CD8-positive, alpha-beta memory T cell (primary cell): ENCODE data around the gene MAGEF1. TPM values are rescaled to one million over a fixed set of nuclear protein-coding genes. Genes with fewer than 3 reads are reported as not detected.

Source experiments
- CTCF ChIA-PET: fragments of 350-600 bp; sonication (Branson Sonifier 250); formaldehyde crosslinking; loops from one replicate; lab custom pipeline; 2021; ENCODE audit warnings: antibody characterized with exemption; lab: Charles Lee
- POLR2A ChIA-PET: fragments of 350-600 bp; sonication (Branson Sonifier 250); formaldehyde crosslinking; loops from one replicate; lab custom pipeline; 2021; ENCODE audit warnings: antibody characterized with exemption; lab: Charles Lee
- DNase-seq, 5 donors: peaks; one replicate each; pipeline versions ENCODE4 v3.0.0 to v3.0.0-alpha.2; 2020 to 2022; ENCODE audit warnings: mixed read lengths in 1 of 5
- H3K27ac ChIP-seq: one replicate; pipeline ENCODE4 v1.7.0; 2013; ENCODE audit warnings: low read depth, mild to moderate bottlenecking, low read length, moderate library complexity
- H3K27me3 ChIP-seq: 2 replicates; pipeline ENCODE4 v1.7.0; 2013; ENCODE audit warnings: low read length, mild to moderate bottlenecking; ENCODE audit not compliant: insufficient read depth, poor library complexity, severe bottlenecking
- H3K36me3 ChIP-seq: 2 replicates; pipeline ENCODE4 v1.7.0; 2013; ENCODE audit warnings: mild to moderate bottlenecking, low read length, moderate library complexity; ENCODE audit not compliant: insufficient read depth
- H3K4me1 ChIP-seq: 2 replicates; pipeline ENCODE4 v1.7.0; 2013; ENCODE audit warnings: mild to moderate bottlenecking, low read length, moderate library complexity; ENCODE audit not compliant: insufficient read depth
- H3K4me3 ChIP-seq: 2 replicates; pipeline ENCODE4 v1.7.0; 2013; ENCODE audit warnings: mild to moderate bottlenecking, low read length
- H3K9me3 ChIP-seq: 2 replicates; pipeline ENCODE4 v1.7.0; 2013; ENCODE audit warnings: mild to moderate bottlenecking, low read length
- H3K27ac Mint-ChIP-seq, 8 donors: one replicate each; pipeline ENCODE4 v1.8.0; 2020 to 2021; ENCODE audit warnings: mixed read lengths in 8 of 8, mild to moderate bottlenecking in 6 of 8, inconsistent platforms in 3 of 8, moderate library complexity in 3 of 8
- H3K27me3 Mint-ChIP-seq, 2 donors: one replicate each; pipeline ENCODE4 v1.8.0; 2020 to 2021; ENCODE audit warnings: mixed read lengths in 2 of 2, mild to moderate bottlenecking in 1 of 2, moderate library complexity in 1 of 2
- H3K36me3 Mint-ChIP-seq, 3 donors: one replicate each; pipeline ENCODE4 v1.8.0; 2020 to 2021; ENCODE audit warnings: mixed read lengths in 3 of 3, inconsistent platforms in 1 of 3, mild to moderate bottlenecking in 1 of 3
- H3K4me1 Mint-ChIP-seq, 3 donors: one replicate each; pipeline ENCODE4 v1.8.0; 2020 to 2021; ENCODE audit warnings: mixed read lengths in 3 of 3, inconsistent platforms in 1 of 3, mild to moderate bottlenecking in 1 of 3
- H3K4me3 Mint-ChIP-seq, 7 donors: one replicate each; pipeline ENCODE4 v1.8.0; 2020 to 2021; ENCODE audit warnings: mixed read lengths in 7 of 7, mild to moderate bottlenecking in 6 of 7, moderate library complexity in 4 of 7, inconsistent platforms in 2 of 7
- H3K9me3 Mint-ChIP-seq, 5 donors: one replicate each; pipeline ENCODE4 v1.8.0; 2020 to 2022; ENCODE audit warnings: mixed read lengths in 5 of 5, mild to moderate bottlenecking in 3 of 5, moderate library complexity in 2 of 5, inconsistent platforms in 1 of 5
- polyA plus RNA-seq: library from polyadenylated mRNA; unstranded; fragments of 300-500 nt; fragmentation: Illumina TruSeq; gene quantifications from one replicate; pipeline ENCODE4 v1.2.3, GENCODE V29; 2021
- total RNA-seq, 2 experiments: library from RNA; stranded (reverse); gene quantifications; one replicate each; pipeline ENCODE4 v1.2.3, GENCODE V29; 2021

The MAGEF1 gene
- total and polyA plus RNA-seq, 3 experiments from 2014 or later = 14.5 to 25.0 (median 24.5) TPM

GRCh38 chr3:184662187-184662586 is 49.7 kb downstream of the MAGEF1 start:
- H3K4me3 ChIP-seq = no peak overlapping the region
- no peaks in the 10 kb centered on the region for H3K9me3 ChIP-seq
- H3K27me3 ChIP-seq = no peaks in the 10 kb centered on the region
- Mint-ChIP-seq H3K27me3 (peaks cover 13 to 20% of the 10 kb centered on the region in 2 donors), H3K4me1 (no peaks in the 10 kb centered on the region), H3K36me3 (no peaks in the 10 kb centered on the region), H3K4me3 (no peak overlapping the region), H3K27ac (no peak overlapping the region), H3K9me3 (no peaks in the 10 kb centered on the region)
- DNase-seq = no peak
- CTCF ChIA-PET = no interaction called here
- H3K27ac ChIP-seq = no peak overlapping the region
- POLR2A ChIA-PET = no interaction called here
- no peaks in the 10 kb centered on the region for H3K36me3 ChIP-seq
- H3K4me1 ChIP-seq = no peaks in the 10 kb centered on the region

GRCh38 chr3:184660931-184661330 is 50.9 kb downstream of the MAGEF1 start:
- Mint-ChIP-seq H3K4me1 (no peaks in the 10 kb centered on the region), H3K27me3 (peaks cover 14 to 15% of the 10 kb centered on the region in 2 donors), H3K27ac (no peak overlapping the region), H3K36me3 (no peaks in the 10 kb centered on the region), H3K4me3 (no peak overlapping the region), H3K9me3 (no peaks in the 10 kb centered on the region)
- H3K27me3 ChIP-seq = no peaks in the 10 kb centered on the region
- no peak overlapping the region for H3K27ac ChIP-seq
- no peak overlapping the region for H3K4me3 ChIP-seq
- no peak for DNase-seq
- no peaks in the 10 kb centered on the region for H3K36me3 ChIP-seq
- H3K4me1 ChIP-seq = no peaks in the 10 kb centered on the region
- no peaks in the 10 kb centered on the region for H3K9me3 ChIP-seq
- ChIA-PET CTCF (no interaction called here), POLR2A (no interaction called here)

Other genes starting within 250 kb of the MAGEF1 start
- under 1 TPM in 1 of 2 experiments, not detected in 1; 0.04 TPM for gene EPHB3, start 150.3 kb downstream of the MAGEF1 start, total RNA-seq
- gene EPHB3, start 150.3 kb downstream of the MAGEF1 start, polyA plus RNA-seq = 0.31 TPM
- 10 to 100 TPM; 22.3 to 30.2 TPM for gene VPS8, start 100.1 kb upstream of the MAGEF1 start, total RNA-seq
- gene VPS8, start 100.1 kb upstream of the MAGEF1 start, polyA plus RNA-seq = 19.6 TPM